SIG-M5 treated with dmso at 0.1 percent for 504 hours (cell line): ENCODE data around the gene BBOX1.
"Not testable (repeated sequence)": the region's sequence is repeated elsewhere in the genome, so short reads cannot be mapped to it uniquely, and the experiment has no call there.

Experiments
- DNase-seq: peaks from one replicate; lab custom pipeline; 2025; ENCODE audit not compliant: unreplicated experiment; lab: John Stamatoyannopoulos, UW

Gene BBOX1

DNA sequence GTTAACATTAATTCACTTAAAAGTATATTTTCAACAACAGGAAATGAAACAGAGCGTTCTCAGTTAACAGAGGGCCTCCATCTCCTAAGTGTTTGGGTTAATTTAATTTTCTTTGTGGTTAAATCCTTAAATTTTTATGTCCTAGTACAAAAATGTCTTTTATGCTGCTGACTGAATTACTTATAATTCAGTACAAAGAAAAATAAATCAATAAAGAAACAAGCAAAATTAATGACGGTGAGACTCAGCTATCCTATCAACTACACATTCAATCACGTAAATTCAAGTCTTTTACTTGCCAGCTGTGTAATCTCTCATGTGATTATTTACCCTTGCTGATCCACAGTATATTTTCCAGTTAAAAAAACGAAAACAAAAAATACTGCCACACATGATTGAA is 81.4 kb downstream of the BBOX1 start:
- DNase-seq = no peak

DNA sequence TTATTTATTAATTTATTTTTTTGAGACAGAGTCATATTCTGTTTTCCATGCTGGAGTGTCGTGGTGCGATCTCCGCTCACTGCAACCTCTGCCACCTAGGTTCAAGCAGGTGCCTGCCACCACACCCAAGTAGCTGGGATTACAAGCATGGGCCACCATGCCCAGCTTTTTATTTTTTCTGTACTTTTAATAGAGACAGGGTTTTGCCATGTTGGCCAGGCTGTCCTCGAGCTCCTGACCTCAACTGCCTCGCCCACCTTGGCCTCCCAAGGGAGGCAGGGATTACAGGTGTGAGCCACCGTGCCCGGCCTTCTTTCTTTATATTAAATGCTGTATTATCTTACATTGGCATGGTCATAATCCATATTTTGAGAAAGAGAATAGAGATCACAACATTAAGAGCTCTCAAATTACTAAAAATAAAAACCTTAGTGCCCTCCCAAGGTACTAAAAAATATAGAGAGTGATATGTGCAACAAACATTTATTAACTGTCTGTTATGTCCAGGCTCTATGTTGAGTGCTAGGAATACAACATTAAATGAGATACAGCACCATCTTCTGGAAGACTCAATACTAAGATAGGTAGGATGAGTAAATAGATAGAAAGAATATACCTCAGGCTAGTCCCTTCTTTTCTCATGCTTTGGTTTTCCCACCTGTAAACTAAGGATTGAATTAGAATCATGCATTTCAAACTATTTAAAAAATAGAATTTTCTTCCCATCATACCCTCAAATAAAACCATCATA is 84.1 kb downstream of the BBOX1 start:
- no peak for DNase-seq

DNA sequence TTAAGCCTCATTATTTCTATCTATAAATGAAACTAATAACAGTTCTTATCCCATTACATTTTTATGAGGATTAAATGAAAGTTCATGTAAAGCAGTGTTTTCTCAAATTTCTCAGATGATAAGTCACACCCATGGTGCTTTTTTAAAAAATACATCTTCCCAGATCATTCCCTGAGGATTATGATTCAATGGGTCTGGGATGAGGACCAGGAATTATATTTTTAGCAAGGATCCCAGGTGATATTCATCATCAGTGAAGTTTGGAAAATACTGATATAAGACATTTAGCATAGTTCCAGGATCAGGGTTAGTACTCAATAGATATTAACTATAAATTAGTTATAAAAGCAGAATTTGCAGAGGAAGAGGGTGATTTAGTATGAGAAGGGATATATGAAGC is 89.1 kb downstream of the BBOX1 start:
- DNase-seq = no peak

DNA sequence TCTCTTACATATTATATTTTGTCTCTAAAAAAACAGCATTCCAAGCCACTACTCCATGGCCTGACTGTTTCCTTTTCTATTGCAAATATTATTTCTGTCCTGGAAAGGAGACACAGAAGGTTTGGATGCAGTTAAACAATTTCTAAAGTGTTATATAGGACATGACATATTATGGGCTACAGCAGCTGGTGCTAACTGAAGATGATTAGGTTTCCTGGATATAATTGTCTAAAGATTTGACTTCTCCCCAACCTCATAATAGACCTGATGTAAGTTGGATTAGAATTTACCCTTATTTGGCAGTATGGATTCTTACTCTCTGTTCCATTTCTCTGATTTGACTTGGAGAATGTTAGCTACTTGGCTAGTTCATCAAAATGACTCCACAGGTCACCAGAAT is 90.2 kb downstream of the BBOX1 start:
- no peak for DNase-seq

DNA sequence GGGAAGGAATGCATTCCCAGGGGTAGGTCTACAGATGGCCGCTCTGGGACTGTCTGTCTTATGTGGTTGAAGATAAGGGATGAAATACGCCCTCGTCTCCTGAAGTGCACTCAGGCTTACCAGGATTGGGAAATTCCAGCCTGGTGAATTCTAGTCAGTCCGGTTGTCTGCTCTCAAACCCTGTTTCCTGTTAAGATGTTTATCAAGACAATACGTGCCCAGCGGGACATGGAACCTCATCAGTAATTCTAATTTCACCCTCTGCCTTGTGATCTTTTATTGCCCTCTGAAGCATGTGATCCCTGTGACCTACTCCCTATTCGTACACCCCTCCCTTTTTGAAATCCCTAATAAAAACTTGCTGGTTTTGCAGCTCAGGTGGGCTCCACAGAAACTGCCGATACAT is 95.3 kb downstream of the BBOX1 start:
- DNase-seq = not testable (repeated sequence)

DNA sequence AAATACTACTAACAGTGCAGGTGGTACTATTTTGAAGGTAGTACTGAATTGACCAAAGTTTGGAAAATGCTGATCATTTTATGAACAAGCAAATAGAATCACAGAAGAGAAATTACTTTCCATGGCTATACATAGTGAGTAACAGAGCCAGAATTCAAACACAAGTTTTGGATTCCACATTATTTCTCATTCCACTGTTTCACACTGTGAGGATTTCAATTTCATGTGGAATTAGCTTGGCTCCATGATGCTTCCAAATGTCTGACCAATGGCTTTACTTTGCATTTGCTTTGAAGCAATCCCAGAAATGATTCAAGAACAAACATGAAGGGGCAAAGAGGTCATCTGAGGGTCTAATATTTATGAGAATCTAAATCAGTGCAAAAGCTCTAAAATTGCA is 98.1 kb downstream of the BBOX1 start:
- DNase-seq = no peak

DNA sequence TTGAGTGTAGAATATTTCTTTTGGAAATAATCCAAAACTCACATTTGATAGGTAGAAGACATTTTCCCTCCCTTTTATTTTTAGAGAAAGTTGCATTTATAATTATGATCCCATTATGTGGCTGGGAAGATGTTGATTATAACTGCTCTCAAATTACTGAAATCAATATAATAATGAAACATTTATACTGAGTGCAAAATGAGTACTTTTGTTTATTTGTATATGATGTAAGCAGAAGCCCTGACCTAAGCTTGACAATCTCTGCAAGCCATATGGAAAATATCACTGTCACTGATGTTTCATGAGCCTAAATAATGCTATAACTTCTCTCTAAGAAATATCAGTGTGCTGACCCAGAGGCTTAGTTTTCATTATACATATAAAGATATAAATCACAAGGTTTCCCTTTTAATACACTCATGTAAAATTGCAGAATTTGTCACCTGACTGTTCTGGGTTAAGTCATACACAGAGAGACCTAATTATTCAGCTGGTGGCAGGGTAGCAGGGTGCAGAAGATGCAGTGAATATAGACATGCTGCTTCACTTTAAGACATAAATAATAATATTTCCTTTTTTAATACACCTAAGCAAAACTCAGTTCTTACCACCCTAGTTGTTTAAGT is 99.2 kb downstream of the BBOX1 start:
- no peak for DNase-seq

DNA sequence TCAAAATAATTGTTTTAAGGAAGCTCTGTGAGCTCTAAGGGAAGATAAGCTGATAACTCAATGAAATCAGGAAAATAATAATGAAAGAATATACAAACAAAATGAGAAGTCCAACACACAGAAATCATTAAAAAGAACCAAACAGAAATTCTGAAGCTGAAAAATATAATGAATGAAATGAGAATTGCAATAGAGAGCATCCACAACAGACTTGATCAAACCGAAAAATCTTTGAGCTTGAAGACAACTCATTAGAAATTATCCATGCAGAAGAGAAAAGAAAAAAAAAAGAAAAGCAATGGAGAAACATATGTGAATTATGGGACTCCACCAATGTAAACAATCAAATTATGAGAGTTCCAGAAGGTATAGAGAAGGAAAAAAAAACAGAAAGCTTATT is 101.0 kb downstream of the BBOX1 start:
- no peak for DNase-seq

DNA sequence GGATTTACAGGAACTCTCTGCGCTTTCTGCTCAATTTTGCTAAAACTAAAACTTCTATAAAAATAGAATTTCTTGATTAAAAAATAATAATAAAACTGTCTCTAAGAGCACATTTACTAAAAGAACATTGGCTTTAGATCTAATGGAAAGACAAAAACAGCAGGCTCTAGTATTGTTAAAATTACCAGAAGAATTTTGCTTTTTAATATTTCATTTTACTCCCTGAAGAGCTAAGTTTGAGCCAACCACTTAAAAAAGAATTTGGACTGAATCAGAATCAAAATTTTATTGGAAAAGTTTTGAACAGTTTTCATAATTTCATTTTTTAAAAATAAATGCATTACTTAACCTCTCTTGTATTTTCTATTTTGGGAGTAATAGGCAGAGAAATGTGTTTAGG is 107.3 kb downstream of the BBOX1 start:
- DNase-seq = no peak

DNA sequence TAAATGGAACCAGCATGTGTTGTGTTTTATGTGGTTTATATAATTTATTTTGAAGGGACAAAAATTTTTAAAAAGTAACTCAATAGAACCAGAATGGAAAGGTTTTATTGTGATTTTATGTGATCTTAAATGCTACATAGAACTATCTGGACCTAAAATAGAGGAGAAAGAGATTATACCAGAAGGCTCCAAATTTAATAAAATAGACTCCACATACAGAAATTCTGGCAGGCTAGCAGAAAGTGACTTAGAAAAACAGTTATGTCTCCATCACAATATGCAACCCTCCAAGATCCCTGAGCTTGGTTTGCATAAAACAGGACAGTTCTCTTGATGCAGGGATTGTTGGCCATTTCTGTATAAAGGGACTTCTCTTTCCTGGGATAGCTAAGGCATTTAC is 107.9 kb downstream of the BBOX1 start:
- DNase-seq = no peak

DNA sequence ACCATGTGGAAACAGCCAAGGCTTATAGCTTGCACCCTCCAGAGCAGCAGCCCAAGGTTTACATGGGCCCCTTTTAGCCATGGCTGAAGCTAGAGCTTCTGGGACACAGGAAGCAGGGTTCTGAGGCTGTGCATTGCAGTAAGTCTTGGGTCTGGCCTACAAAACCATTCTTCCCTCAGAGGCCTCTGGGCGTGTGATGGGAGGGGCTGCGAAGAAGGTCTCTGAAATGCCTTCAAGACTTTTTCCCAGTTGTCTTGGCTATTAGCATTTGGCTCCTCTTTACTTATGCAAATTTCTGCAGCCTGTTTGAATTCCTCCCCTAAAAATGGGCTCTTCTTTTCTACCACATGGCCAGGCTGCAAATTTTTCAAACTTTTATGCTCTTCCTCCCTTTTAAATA is 109.5 kb downstream of the BBOX1 start:
- no peak for DNase-seq

DNA sequence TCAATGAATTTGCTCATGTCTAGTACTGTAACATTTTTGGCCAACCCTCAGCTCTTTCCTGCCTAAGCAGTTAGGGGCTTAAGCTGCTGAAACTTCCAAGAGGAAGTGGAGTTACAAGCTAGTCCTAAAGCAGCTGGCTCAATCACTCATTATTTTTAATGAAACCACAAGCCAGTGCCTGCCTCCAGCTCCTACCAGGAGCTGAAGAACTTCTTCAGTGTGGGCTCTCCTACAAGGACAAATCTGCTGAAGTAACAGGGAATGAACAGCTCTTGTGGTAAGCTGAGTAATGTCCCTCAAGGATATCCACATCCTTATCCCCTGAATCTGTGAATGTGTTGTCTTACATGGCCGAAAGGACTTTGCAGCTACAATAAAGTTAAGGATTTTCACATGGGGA is 112.5 kb downstream of the BBOX1 start:
- no peak for DNase-seq

DNA sequence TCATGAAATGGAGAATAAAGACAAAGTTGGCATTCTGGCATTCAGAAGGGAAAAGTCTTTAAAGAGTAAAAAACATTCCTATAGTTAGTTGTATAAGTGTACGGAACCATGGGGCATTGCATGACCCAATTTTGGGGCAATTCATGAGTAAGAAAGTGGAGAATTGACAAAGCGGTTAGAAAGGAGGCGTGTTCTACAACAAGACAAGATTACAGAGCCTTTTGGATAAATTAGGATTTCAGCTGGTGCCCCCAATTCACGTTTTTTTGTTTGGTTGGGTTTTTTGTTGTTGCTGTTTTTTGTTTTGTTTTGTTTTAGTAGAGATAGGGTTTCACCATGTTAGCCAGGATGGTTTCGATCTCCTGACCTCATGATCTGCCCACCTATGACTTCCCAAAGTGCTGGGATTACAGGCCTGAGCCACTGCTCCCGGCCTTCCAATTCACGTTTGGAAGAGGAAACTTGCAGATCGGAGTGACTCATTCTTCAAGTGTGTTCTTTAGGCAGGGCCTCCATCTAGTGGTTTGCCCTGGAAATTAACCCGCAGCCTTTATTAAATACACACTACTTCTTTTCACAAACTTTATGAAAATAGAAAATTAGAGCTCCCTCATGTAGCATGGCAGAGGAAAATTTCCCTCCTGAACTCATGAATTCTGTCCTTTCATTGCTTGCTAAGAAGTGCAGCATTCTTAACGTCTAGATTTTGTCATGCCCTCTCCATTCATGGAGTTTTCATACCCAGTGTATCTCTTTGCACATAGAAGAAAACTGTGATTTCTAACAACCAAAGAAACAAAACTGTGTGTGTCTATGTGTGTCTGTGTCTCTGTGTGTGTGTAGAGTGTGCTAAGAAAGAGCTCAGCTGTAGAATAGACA is 118.1 kb downstream of the BBOX1 start:
- DNase-seq = peak; percentile 55

DNA sequence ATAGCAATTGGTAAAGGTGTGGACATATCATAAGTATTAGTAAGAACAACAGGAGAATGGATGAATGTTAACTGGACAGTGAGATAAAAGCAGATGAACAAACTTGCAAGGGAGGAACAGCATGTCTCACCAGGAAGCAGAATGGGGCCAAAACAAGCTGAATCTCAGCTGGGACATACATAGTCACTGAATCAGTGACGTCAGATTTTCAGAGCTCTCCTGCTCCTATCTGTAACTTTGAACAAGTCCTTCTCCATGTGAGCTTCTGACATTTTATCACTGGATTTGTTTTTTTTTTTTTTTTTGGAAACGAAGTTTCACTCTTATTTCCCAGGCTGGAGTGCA is 118.7 kb downstream of the BBOX1 start:
- DNase-seq = no peak

DNA sequence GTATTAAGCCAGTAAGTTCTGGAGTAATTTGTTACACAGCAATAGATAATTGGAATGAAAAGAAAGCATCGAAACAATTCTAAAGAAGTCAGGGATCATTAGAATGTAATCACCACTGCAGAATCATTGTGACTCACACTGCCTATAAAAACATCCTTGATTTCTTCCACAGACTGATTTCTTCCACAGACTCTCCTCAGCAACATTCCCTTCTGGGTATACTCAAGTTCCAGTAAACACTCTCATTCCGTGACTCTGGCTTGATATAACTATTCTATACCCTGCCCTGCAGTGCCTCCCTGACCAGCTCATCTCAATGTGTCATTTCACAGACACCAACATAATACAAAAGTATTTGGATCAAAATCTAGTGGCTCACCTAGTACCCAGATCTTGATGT is 120.5 kb downstream of the BBOX1 start:
- DNase-seq = no peak

DNA sequence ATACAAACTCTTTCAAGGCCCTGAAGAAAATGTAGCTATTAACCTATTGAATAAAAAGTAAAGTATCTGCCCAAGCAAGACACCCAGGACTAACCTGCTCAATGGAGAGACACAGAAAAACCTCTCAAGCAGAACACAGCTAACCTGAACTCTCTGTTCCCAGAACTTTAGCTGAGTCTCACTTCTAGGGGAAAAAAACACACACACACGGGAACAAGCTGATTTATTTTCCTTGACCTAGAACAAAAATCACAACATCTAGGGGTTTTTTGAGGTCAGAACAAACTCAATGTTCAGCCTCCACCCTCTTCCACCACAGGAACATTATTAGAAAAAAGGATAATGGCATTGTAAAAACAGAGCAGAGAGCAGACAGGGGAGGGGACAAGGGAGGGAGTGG is 121.6 kb downstream of the BBOX1 start:
- no peak for DNase-seq

DNA sequence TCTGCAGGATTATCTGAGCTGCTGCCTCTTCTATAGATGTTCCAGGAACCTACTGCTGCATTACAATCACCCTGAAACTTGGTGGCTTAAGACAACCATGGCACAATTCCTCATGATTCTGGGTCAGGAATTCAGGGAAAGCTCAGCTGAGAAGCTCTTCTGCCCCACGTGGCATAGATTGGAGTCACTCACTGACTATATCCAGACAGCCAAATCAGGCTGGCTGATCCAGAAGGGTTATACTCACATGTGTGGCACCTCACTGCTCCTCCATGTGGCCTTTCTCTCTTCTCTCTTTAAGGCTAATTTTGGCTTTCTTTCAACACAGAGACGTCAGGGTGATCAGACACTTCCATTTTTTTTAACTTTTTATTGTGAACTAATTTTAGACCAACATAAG is 125.5 kb downstream of the BBOX1 start:
- DNase-seq = no peak

DNA sequence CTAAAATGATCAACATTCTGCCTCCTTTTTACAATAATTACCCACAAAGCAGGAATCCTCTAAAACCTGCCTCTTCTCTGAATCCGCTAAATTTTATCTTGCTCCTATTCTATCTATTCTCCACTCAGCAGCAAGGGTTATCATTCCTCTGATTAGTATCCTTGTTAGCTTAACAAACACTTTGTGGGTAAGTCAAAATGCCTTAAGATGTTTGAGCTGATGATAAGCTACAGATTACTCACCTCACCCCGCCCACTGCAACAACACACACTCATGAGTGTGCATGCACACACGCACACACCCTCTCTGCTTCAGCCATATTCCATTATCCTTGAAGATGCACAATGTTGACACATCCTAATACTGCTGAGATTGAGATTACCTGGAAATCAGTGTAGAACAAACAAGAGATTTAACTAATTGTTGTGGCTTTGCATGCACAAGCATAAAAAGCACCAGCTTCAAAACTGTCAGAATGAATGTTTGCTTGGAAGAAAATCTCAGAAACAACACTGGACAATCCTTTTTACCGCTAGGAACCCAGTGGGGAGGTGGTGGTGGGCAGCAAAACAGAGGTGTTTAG is 130.9 kb downstream of the BBOX1 start:
- no peak for DNase-seq

DNA sequence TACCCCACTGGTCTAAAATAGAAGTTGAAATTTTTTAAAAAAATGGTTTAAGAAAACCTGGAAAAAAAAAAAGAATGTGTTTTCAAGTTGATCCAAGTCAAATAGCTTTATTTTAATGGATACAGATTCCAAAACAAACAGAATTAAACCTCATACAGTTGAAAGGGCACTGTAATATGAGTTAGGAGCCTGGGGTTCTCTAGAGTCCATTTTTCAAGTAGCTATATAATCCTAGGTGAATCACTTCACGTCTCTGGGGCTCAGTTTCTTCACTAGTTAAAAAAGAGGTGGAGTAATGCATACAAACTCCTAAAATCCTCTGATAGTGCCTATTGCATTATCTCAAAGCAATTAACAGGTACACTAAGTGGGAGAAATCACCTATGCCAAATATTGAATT is 132.9 kb downstream of the BBOX1 start:
- no peak for DNase-seq

DNA sequence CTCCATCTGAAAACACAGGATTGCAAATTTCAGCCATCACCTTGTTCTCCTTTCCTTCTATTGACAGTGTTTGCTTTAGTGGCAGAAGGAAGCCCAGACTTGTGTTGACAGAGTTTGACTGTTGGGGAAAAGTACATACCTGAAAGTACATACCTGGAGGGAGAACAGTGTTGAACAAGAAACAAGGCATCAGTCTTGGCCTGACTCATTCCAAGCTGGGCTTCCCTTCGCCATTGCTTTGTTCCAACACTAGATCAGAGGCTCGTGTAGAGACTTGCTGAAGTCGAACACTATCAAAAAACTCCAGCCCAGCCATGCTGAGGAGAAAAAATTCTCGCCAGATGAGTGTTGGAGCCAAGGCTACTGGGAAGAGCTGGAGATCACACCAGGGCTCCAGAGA is 133.4 kb downstream of the BBOX1 start:
- peak; percentile 35 for DNase-seq

DNA sequence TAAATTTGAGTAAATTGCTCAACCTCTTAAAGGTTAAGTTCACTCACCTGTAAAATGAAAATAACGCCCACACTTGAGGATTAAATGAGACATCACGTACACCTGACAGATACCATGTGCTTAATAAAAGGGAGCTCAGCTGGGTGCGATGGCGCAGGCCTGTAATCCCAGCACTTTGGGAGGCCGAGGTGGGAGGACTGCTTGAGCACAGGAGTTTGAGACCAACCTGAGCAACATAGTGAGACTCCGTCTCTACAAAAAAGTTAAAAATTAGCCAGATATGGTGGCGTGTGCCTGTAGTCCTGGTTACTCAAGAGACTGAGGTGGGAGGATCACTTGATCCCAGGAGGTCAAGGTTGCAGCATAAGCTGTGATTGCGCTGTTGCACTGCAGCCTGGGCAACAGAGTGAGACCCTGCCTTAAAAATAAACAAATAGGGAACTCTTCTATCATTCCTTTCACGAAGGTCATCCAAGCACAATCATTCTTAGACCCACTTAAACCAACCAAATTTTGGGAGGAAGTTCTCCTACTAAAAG is 134.1 kb downstream of the BBOX1 start:
- DNase-seq = no peak

DNA sequence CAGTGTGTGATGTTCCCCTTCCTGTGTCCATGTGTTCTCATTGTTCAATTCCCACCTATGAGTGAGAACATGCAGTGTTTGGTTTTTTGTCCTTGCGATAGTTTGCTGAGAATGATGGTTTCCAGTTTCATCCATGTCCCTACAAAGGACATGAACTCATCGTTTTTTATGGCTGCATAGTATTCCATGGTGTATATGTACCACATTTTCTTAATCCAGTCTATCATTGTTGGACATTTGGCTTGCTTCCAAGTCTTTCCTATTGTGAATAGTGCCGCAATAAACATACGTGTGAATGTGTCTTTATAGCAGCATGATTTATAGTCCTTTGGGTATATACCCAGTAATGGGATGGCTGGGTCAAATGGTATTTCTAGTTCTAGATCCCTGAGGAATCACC is 134.9 kb downstream of the BBOX1 start:
- not testable (repeated sequence) for DNase-seq
